ES-I3 (cell line): Measurements from ENCODE around the gene C1orf21.

Experiments
- H3K36me3 ChIP-seq: 2 replicates; pipeline ENCODE4 v1.6.1; 2013; ENCODE audit warnings: mild to moderate bottlenecking, low read length, control low read depth, moderate library complexity; ENCODE audit not compliant: insufficient read depth
- H3K4me1 ChIP-seq: 2 replicates; pipeline ENCODE4 v1.6.1; 2013; ENCODE audit warnings: mild to moderate bottlenecking, control low read depth, low read length; ENCODE audit not compliant: insufficient read depth
- H3K9ac ChIP-seq: 2 replicates; pipeline ENCODE4 v1.6.1; 2013; ENCODE audit warnings: low read depth, mild to moderate bottlenecking, low read length, moderate library complexity
- H3K9me3 ChIP-seq: 2 replicates; pipeline ENCODE4 v1.6.1; 2013; ENCODE audit warnings: mild to moderate bottlenecking, low read length, moderate library complexity; ENCODE audit not compliant: control insufficient read depth, insufficient read depth

C1orf21 gene

DNA sequence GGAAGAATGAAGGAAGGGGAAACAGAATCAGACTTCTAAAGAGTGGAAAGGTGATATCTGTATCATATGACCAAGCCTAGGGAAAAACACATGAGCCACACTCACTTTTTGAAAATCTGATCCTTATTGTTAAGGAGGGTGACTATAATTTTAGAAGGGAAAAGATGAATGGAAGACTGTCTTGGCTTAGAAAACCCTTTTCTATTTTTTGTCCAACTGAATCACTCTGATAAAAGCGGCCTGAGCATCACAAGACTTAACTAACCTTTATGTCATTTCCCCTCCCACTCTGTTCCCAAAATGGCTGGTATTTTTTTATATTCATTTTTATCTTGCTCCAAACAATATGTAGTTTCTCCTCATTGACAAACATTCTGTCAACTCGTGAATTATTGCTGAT, 169.8 kb downstream of the C1orf21 start:
- Histone ChIP-seq H3K4me1 (no peaks in the 10 kb centered on the region), H3K9ac (no peak overlapping the region), H3K36me3 (no peaks in the 10 kb centered on the region), H3K9me3 (no peaks in the 10 kb centered on the region)

DNA sequence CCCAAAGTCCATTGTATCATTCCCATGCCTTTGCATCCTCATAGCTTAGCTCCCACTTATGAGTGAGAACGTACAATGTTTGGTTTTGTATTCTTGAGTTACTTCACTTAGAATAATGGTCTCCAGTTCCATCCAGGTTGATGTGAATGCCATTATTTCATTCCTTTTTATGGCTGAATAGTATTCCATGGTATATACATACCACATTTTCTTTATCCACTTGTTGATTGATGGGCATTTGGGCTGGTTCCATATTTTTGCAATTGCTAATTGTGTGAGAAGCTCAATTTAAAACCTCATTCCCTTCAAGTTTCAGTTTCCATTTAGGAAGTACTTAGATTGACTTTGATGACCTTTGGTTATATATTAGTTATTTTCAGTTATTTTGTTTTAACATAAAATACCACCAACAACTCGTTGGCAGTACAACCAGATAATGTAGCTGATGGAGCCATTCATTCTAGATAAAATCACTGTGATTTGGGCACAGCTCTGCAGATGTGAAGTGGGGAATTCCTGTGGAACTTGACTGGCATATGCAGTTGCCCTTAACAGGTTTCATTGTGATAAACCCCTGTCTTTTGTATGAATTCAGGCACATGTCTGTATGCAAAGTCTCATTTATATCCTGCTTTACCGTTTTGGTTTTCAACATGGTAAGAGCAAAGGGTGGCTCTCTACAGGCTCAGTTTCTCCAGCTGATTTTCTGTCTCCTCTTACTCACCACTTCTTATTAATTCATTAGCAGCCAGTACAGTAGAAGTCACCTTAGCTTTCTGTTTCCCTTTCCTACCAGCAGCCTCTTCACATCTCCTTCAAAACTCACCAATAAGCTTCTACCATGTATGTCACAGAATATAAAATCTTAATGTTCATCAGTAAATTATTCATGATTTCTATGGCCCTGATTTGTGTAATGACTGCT, 170.9 kb downstream of the C1orf21 start:
- no peak overlapping the region for H3K9ac ChIP-seq
- no peaks in the 10 kb centered on the region for H3K4me1 ChIP-seq
- no peaks in the 10 kb centered on the region for H3K36me3 ChIP-seq
- H3K9me3 ChIP-seq = no peaks in the 10 kb centered on the region

DNA sequence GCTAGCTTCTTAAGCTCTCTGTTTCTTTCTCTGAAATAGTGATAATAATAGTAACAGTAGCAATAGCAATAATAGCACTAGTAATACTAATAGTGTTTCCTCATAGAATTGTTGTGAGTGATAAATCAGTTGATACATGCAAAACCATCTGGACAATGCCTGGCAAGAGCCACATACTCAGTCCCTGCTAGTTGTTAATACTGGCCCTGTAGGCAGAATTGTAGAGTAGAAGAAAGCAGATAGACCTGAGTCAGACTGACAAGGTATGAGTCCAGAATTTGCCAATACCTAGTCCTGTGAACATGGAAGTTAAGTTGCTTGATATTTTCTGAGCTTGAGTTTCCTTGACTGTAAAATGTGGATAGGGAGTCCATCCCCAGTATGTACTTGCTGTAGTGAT, 171.9 kb downstream of the C1orf21 start:
- H3K9me3 ChIP-seq = no peaks in the 10 kb centered on the region
- H3K4me1 ChIP-seq = no peaks in the 10 kb centered on the region
- H3K9ac ChIP-seq = no peak overlapping the region
- H3K36me3 ChIP-seq = no peaks in the 10 kb centered on the region

DNA sequence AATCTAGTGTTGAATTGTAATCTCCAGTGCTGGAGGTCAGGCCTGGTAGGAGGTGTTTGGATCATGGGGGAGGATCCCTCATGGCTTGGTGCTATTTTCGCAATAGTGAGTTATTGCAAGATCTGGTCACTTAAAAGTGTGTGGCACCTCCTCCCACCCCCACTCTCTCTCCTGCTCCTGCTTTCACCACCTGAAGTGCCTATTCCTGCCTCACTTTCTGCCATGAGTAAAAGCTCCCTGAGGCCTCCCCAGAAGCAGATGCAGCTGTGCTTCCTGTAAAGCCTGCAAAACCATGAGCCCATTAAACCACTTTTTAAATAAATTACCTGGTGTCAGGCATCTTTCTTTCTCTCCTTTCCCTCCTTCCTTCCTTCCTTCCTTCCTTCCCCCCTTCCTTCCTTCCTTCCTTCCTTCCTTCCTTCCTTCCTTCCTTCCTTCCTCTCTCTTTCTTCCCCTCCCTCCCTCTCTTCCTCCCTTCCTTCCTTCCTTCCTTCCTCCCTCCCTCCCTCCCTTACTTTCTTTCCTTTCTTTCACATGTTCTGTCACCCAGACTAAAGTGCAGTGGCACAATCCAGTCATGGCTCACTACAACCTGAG, 172.4 kb downstream of the C1orf21 start:
- no peaks in the 10 kb centered on the region for H3K36me3 ChIP-seq
- no peaks in the 10 kb centered on the region for H3K4me1 ChIP-seq
- H3K9me3 ChIP-seq = no peaks in the 10 kb centered on the region
- no peak overlapping the region for H3K9ac ChIP-seq

DNA sequence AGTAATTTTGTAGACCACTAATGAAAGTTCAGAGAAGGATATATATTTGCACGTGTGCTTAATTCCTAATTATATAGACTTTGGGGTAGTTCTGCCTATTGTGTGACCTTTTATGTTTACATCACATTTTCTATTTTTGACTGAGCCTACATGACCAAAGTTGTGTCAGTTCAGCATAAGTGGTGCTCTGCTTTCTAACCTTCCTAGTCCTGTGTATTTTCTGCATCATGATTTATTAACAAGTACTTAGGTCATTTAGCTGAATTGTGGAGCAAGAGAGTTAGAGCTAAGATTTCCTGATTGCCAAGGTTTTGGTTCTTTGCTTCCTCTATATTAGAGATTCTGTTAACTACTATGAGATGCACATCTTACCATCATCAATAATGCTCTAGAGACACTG, 176.0 kb downstream of the C1orf21 start:
- no peaks in the 10 kb centered on the region for H3K4me1 ChIP-seq

DNA sequence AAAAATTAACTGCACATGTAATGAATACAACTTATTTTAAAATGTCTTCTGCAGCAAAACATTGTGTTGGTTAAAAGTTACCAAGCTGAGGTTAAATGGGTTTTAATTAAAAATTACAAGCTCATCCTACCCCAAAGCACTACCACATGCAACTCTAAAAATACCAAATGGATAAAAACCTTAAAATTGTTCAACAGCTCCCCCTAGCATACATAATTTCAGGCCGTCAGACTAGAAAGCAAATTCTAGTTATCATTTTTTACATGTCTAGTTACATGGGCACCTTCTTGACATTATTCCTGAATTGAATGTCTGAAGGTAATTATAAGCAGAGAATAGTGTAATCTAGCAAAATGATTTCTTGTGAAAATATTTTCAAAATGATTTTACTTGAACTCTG, 176.5 kb downstream of the C1orf21 start:
- H3K9me3 ChIP-seq = no peaks in the 10 kb centered on the region
- no peaks in the 10 kb centered on the region for H3K4me1 ChIP-seq
- H3K9ac ChIP-seq = no peak overlapping the region
- no peaks in the 10 kb centered on the region for H3K36me3 ChIP-seq

More for the DNA sequence above, 176.0 kb downstream of the C1orf21 start:
- Histone ChIP-seq H3K9me3 (no peaks in the 10 kb centered on the region), H3K9ac (no peak overlapping the region), H3K36me3 (no peaks in the 10 kb centered on the region)

DNA sequence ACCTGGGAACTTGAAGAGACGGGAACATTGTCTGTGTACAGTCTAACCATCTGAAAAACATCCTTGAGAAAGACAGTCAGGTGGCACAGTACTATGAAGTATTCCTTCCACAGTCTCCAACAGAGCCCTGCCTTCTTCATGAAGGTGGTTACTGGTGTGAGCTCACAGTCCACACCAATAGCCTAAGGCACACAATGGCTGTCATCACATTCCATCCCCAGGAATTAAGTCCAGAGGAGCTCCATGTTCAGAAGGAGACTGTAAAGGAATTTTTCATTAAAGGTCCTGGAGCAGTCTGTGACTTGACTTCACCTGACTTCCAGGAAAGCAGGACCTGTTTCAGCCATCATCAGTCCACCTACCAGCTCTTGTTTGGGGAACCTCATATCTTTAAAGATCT, 180.2 kb downstream of the C1orf21 start:
- Histone ChIP-seq H3K4me1 (no peaks in the 10 kb centered on the region), H3K9me3 (no peaks in the 10 kb centered on the region)

DNA sequence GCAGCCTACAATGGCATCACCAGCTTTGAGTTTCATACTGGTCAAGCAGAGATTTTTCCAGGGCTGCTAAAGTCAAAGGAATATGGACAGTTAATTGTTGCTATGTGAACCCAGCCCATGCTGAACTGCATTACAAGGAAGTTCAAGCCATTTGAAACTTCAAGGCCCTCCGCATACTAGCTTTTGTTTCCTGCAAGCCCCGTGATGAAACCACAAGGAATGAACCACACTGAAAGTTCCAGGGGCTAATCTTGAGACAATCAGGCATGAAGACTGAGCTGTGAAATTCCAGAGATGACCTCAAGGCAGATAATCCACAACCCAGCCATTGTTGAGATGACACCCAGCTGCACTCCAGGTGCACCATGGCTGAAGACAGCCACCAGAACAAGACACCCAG, 180.8 kb downstream of the C1orf21 start:
- H3K9me3 ChIP-seq = no peaks in the 10 kb centered on the region
- no peaks in the 10 kb centered on the region for H3K36me3 ChIP-seq
- no peaks in the 10 kb centered on the region for H3K4me1 ChIP-seq
- no peak overlapping the region for H3K9ac ChIP-seq

More for the DNA sequence above, 180.2 kb downstream of the C1orf21 start:
- H3K36me3 ChIP-seq = no peaks in the 10 kb centered on the region
- H3K9ac ChIP-seq = no peak overlapping the region

DNA sequence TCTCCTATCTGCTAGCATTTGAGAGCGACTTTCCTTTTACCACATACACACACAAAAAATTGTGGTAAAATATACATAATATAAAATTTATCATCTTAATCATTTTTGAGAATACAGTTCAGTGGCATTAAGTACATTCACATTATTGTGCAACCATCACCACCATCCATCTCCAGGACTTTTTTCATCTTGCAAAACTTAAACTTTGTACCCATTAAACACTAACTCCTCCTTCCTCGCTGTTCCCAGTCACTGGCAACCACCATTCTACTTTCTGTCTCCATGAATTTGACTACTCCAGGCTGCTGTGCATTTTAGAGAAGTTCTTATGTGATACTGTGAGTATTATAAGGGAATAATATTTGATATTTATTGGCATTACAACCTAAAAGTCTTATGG, 181.3 kb downstream of the C1orf21 start:
- Histone ChIP-seq H3K9me3 (no peaks in the 10 kb centered on the region), H3K4me1 (no peaks in the 10 kb centered on the region), H3K36me3 (no peaks in the 10 kb centered on the region), H3K9ac (no peak overlapping the region)

DNA sequence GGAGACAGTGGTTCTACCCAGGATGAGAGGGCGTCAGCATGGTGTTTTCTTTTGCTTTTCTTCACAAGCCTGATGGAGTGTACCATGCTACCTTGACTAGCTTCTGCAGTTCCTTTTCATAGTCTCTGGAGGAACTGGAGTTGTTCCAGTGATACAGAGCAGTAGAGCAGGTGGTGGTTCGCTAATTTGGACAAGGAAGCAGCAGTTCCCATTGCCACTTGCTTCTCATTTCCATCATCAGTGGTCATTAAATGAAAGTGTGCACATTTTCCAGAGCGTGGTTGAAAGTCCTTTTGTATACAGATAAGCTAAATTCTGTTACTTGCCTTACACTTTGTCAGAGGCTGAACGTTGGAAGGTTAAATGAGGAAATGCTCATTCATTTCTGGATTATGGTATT, 182.3 kb downstream of the C1orf21 start:
- H3K9me3 ChIP-seq = no peaks in the 10 kb centered on the region
- no peaks in the 10 kb centered on the region for H3K4me1 ChIP-seq
- no peaks in the 10 kb centered on the region for H3K36me3 ChIP-seq
- no peak overlapping the region for H3K9ac ChIP-seq

DNA sequence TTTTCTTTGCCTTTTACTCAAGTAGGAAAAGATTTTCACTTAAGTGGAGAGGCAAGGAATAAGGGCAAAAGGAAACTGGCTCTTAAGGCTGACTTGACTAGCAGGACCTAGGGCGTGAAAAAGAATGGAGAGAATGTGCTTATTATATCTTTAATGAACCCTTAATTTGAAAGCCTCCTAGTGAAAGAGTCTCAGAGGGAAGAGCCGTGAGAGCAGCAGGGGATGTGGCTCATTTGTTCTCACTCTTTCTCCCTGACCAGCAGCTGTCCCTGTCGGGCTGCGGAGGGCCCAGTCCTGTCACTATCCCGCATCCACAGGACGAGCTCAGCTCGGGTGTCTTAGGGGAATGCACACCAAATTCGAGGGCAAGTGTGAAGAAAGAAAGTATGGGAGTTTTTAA, 187.8 kb downstream of the C1orf21 start:
- no peaks in the 10 kb centered on the region for H3K9me3 ChIP-seq
- no peaks in the 10 kb centered on the region for H3K4me1 ChIP-seq
- no peaks in the 10 kb centered on the region for H3K36me3 ChIP-seq
- H3K9ac ChIP-seq = no peak overlapping the region

DNA sequence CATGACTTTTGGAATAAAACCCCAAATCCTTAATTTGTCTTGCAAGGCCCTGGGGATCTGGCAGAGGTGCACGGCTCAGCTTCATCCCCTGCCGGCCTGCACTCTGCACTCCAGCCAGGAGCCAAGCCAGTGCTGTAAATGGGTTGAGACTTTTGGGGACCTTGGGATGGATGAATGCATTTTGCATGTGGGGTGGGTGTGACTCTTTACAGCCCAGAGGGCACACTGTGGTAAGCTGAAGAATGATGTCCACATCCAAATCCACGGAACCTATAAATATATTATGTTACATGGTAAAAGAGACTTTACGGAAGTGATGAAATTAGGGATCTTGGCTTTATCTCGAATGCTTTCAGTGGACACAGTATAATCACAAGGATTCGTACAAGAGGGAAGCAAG, 190.0 kb downstream of the C1orf21 start:
- H3K9ac ChIP-seq = no peak overlapping the region
- H3K9me3 ChIP-seq = no peaks in the 10 kb centered on the region; the same call in 1 of the 2 replicates
- no peaks in the 10 kb centered on the region for H3K36me3 ChIP-seq
- no peaks in the 10 kb centered on the region for H3K4me1 ChIP-seq

DNA sequence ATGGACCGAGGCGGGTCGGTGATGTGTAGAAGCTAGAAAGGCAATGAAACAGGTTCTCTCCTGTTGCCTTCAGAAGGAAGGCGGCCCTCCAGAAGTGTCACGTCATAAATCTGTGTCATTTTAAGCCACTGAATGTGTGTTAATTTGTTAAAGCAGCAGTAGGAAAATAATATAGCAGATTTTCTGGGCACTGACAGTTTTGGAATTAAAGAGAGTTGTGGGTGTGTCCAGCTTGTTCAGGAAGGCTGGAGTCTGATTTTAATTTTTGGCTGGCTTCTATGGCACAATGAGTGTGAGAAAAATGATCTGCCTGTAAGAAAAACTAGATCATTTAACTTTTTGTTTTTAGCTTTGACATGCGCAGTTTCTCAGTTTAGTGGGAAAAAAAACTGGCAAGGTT, 190.5 kb downstream of the C1orf21 start:
- Histone ChIP-seq H3K9me3 (no peaks in the 10 kb centered on the region; the same call in 1 of the 2 replicates), H3K36me3 (no peaks in the 10 kb centered on the region), H3K9ac (no peak overlapping the region), H3K4me1 (no peaks in the 10 kb centered on the region)

DNA sequence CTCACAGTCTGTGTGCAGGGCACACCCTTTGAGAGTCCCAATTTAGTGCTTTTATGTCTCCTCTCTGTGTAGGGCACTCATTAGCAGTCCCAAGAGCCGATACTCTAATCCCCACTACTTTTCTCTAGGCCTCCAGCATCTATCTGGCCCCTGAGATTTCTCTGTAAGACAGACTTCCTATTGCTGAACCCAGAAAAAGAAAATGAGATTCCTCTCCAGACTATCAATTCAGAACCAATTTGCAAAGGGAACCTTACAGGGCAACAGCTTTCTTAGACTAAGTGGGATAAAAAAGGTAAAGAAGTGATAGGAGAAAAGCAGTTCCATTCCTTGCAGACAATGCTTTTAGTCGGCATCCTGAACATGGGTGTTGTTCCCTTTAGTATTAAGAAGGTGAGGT, 195.6 kb downstream of the C1orf21 start:
- peaks cover 4% of the 10 kb centered on the region; the same call in 1 of the 2 replicates for H3K4me1 ChIP-seq
- no peaks in the 10 kb centered on the region; the same call in 1 of the 2 replicates for H3K9me3 ChIP-seq
- no peak overlapping the region for H3K9ac ChIP-seq
- H3K36me3 ChIP-seq = no peaks in the 10 kb centered on the region

DNA sequence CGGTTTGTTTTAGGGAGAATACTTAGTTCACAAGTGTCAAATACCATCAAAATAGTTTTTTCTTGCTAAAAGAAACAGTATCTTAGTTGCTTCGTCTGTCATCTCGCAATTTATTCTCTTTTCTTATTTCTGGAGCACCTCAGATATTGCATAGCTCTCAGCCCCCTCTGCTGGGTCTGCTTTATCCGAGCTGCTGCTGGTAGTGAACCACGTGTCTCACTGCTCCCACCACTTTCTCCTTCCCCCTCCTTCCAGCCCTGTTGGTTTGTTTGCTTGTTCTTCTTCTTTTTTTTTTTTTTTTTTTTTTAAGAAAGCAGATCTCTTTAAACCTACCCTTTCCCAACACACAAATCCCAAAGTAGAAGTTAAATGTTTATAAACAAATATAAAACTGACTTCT, 197.0 kb downstream of the C1orf21 start:
- Histone ChIP-seq H3K9me3 (no peaks in the 10 kb centered on the region; the same call in 1 of the 2 replicates), H3K4me1 (peaks cover 4% of the 10 kb centered on the region; the same call in 1 of the 2 replicates), H3K36me3 (no peaks in the 10 kb centered on the region), H3K9ac (no peak overlapping the region)
